Urinary bladder (tissue), 4 donors: ENCODE results near the gene ZNF711. TPM values are rescaled to one million over a fixed set of nuclear protein-coding genes. Genes with fewer than 3 reads are reported as not detected.
"Not testable (repeated sequence)": the region's sequence is repeated elsewhere in the genome, so short reads cannot be mapped to it uniquely, and the experiment has no call there.

Experiments
- DNase-seq: peaks from one replicate; pipeline ENCODE4 v3.0.0-alpha.2; 2015; ENCODE audit errors: extremely low spot score
- H3K27ac ChIP-seq: one replicate; pipeline ENCODE4 v1.5.1; 2013; ENCODE audit warnings: low read depth, mild to moderate bottlenecking, moderate library complexity
- H3K36me3 ChIP-seq: one replicate; pipeline ENCODE4 v1.6.1; 2013; ENCODE audit warnings: mild to moderate bottlenecking, moderate library complexity; ENCODE audit not compliant: insufficient read depth
- H3K4me1 ChIP-seq: one replicate; pipeline ENCODE4 v1.6.1; 2013; ENCODE audit warnings: mild to moderate bottlenecking, moderate library complexity; ENCODE audit not compliant: insufficient read depth
- H3K4me3 ChIP-seq: one replicate; pipeline ENCODE4 v1.5.1; 2013; ENCODE audit warnings: low read depth, low read length
- WGBS: extraction: QIAGEN DNeasy Blood & Tissue Kit; methylation state at CpG from one replicate; pipeline ENCODE4 v1.1.7; 2013; 5-methylcytosine and 5-hydroxymethylcytosine counted together
- polyA plus RNA-seq: library from polyadenylated mRNA; stranded (reverse); fragments of 200-250 nt; gene quantifications from one replicate; pipeline ENCODE4 v1.2.3, GENCODE V29; 2013
- total RNA-seq: library from RNA; depleted of rRNA; stranded (reverse); fragments of >200 nt; gene quantifications from one replicate; pipeline ENCODE4 v1.2.3, GENCODE V29; 2014
- donor health status: healthy with polysubstance abuse.
- donor health status: healthy.

ZNF711 gene
- total and polyA plus RNA-seq, 2 donors, result 7.4 to 52.6 TPM

- not testable (repeated sequence) for H3K36me3 ChIP-seq, DNase-seq, H3K27ac ChIP-seq, H3K4me3 ChIP-seq, H3K4me1 ChIP-seq
- WGBS, result 95% methylated on average over 2 of the region's 2 CpGs
Measured at GRCh38 chrX:85311348-85311747, 67.6 kb downstream of the ZNF711 start.

Other genes with a start within 250 kb of the ZNF711 start
- gene APOOL, start 240.1 kb upstream of the ZNF711 start, total RNA-seq, result 19.1 TPM
- 9.9 TPM for gene APOOL, start 240.1 kb upstream of the ZNF711 start, polyA plus RNA-seq
- gene SATL1, start 212 bp upstream of the ZNF711 start, total RNA-seq, result 0.21 TPM
- not detected for gene SATL1, start 212 bp upstream of the ZNF711 start, polyA plus RNA-seq
- gene POF1B, start 135.7 kb downstream of the ZNF711 start, total RNA-seq, result 23.4 TPM
- gene POF1B, start 135.7 kb downstream of the ZNF711 start, polyA plus RNA-seq, result 2.2 TPM